Prostate gland (tissue), 2 donors: ENCODE measurements around the gene STAG1. TPM values are rescaled to one million over a fixed set of nuclear protein-coding genes. Genes with fewer than 3 reads are reported as not detected.
"Not testable (repeated sequence)": the region's sequence is repeated elsewhere in the genome, so short reads cannot be mapped to it uniquely, and the experiment has no call there.

Experiments
- DNase-seq: peaks from one replicate; pipeline ENCODE4 v3.0.0-alpha.2; 2019; ENCODE audit warnings: low spot score
- H3K27ac ChIP-seq, 2 donors: fragments of 200-600 bp; sonication (generic); 2 replicates each; pipeline ENCODE4 v1.5.1; 2017 to 2019
- H3K27me3 ChIP-seq: fragments of 200-600 bp; sonication (generic); replicated peaks from 2 replicates; pipeline ENCODE4 v1.5.1; 2019; ENCODE audit not compliant: insufficient read depth
- H3K36me3 ChIP-seq, 2 donors: fragments of 200-600 bp; sonication (generic); 1 replicate in 1 of 2; 2 replicates in 1 of 2; pipeline versions ENCODE4 v1.5.1 to v1.8.1; 2017 to 2019
- H3K4me1 ChIP-seq: fragments of 200-600 bp; sonication (generic); replicated peaks from 2 replicates; pipeline ENCODE4 v1.5.1; 2019
- H3K4me3 ChIP-seq, 2 donors: fragments of 200-600 bp; sonication (generic); 2 replicates each; pipeline ENCODE4 v1.5.1; 2017 to 2019
- H3K9me3 ChIP-seq: fragments of 200-600 bp; sonication (generic); 2 replicates; pipeline ENCODE4 v1.5.1; 2017
- POLR2A ChIP-seq: fragments of 450-650 bp; IDR thresholded peaks from one replicate; pipeline ENCODE4 v1.6.1; 2016; ENCODE audit warnings: antibody characterized with exemption, mild to moderate bottlenecking
- POLR2AphosphoS5 ChIP-seq: sonication (generic); formaldehyde crosslinking; IDR thresholded peaks from one replicate; pipeline ENCODE4 v1.6.1; 2017; ENCODE audit warnings: antibody characterized with exemption
- WGBS: methylation state at CpG from one replicate; pipeline ENCODE4 v1.1.5; 2018; 5-methylcytosine and 5-hydroxymethylcytosine counted together
- intact Hi-C: fragments of 100-400 bp; cut with DNase I; formaldehyde crosslinking; loops from one replicate; pipeline ENCODE4 v1.14.2; 2022
- total RNA-seq, 2 donors: library from RNA; depleted of rRNA; stranded (reverse); fragments of >200 nt; gene quantifications; one replicate each; pipeline ENCODE4 v1.1.0, GENCODE V29; 2016
- TF ChIP-seq, protein P1 (sequence below), 4 experiments: fragments of 200-600 bp in 2 of 4; fragments of 450-650 bp in 2 of 4; sonication (generic) in 2 of 4; IDR thresholded peaks; 1 replicate in 3 of 4; 2 replicates in 1 of 4; pipeline ENCODE4 v1.5.1; 2016 to 2019; ENCODE audit warnings: antibody characterized with exemption in 4 of 4, mild to moderate bottlenecking in 2 of 4, moderate library complexity in 2 of 4

The STAG1 gene
- total RNA-seq, 2 donors from 2014 or later, result 21.9 to 34.1 TPM

DNA sequence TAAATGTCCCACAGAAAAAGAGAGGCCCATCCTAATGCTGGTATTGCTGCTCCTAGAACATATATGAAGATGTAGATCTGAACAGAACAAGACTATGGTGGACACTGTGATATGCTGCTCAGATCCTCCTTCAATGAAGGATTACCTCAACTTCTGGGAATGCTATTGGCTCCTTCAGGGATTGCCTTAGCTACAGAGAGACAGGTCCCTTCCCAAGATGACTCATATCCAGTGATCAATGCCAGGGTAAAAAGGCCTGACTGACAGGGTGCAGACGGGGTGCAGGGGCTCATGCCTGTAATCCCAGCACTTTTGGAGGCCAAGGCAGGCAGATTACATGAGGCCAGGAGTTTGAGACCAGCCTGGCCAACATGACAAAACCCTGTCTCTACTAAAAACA is 20.5 kb upstream of the STAG1 start:
- whole genome bisulfite sequencing, result 74% methylated on average over 1 of the region's 1 CpG

DNA sequence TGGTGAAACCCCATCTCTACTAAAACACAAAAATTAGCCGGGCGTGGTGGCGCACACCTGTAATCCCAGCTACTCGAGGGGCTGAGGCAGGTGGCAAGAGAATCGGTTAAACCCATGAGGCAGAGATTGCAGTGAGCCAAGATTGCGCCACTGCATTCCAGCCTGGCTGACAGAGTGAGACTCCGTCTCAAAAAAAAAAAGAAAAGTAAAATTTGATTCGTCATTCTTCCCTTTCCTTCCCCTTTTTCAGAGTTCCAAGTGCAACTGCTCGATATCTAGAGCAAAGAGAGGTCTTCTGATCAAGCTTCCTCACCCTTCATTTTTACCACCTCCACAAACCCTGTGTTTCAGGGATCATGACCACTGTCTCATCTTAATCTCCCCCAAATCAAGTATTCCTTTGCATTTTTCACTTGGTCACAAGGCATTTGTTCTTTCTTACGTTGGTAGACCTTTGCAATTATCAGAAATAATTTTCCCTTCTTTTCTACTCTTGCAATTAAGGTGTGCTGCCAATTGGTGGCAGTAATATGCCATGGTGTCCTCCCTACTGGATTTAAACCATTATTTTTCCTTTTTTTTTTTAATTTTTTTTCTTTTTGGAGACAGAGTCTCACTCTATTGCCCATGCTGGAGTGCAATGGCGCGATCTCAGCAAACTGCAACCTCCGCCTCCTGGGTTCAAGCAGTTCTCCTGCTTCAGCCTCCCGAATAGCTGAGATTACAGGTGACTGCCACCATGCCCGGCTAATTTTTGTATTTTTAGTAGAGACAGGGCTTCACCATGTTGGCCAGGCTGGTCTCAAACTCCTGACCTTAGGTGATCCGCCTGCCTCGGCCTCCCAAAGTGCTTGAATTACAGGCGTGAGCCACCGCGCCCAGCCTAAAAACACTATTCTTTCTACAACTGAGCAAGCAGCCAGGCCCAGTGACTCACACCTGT is 6.3 kb upstream of the STAG1 start:
- intact Hi-C loops, DNase-seq, H3K36me3 ChIP-seq, H3K27me3 ChIP-seq, H3K9me3 ChIP-seq, H3K4me3 ChIP-seq, H3K4me1 ChIP-seq, H3K27ac ChIP-seq: not testable (repeated sequence)
- TF ChIP-seq, protein P1, sequence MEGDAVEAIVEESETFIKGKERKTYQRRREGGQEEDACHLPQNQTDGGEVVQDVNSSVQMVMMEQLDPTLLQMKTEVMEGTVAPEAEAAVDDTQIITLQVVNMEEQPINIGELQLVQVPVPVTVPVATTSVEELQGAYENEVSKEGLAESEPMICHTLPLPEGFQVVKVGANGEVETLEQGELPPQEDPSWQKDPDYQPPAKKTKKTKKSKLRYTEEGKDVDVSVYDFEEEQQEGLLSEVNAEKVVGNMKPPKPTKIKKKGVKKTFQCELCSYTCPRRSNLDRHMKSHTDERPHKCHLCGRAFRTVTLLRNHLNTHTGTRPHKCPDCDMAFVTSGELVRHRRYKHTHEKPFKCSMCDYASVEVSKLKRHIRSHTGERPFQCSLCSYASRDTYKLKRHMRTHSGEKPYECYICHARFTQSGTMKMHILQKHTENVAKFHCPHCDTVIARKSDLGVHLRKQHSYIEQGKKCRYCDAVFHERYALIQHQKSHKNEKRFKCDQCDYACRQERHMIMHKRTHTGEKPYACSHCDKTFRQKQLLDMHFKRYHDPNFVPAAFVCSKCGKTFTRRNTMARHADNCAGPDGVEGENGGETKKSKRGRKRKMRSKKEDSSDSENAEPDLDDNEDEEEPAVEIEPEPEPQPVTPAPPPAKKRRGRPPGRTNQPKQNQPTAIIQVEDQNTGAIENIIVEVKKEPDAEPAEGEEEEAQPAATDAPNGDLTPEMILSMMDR (IDR thresholded peaks at IDR 0.05), result peak in 3 of 4 experiments; percentile 22 to 30 (median 27)
- 88% methylated on average over 20 of the region's 20 CpGs for WGBS

More for the DNA sequence above, 20.5 kb upstream of the STAG1 start:
- Histone ChIP-seq H3K9me3 (no peaks in the 10 kb centered on the region), H3K27me3 (no peaks in the 10 kb centered on the region), H3K4me1 (no peaks in the 10 kb centered on the region), H3K4me3 (no peak overlapping the region), H3K36me3 (no peaks in the 10 kb centered on the region), H3K27ac (no peak overlapping the region)
- DNase-seq, result no peak
- TF ChIP-seq POLR2A (no peak), POLR2AphosphoS5 (no peak)
- TF ChIP-seq, protein P1 (IDR thresholded peaks at IDR 0.05), result no peak
- intact Hi-C loops, result no loop called here

DNA sequence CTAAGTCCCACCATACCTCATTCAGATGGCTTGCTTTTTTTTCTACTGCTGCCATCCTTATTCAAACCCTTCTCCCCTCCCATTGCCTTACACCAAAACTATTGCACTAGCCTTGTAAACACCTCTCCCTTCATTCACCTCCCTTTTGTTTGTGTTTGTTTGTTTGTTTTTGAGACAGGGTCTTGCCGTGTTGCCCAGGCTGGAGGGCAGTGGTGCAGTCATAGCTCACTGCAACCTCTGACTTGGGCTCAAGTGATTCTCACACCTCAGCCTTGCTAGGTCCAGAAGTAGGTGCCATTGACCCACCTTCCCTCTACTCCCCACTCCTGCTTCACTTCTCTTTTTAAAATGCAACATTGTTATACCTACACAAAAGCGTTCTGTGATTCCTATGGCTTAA is 3.0 kb upstream of the STAG1 start:
- H3K4me3 ChIP-seq, result no peak overlapping the region
- no peaks in the 10 kb centered on the region for H3K27me3 ChIP-seq
- H3K27ac ChIP-seq, result no peak overlapping the region
- WGBS, result 87% methylated on average over 2 of the region's 2 CpGs
- TF ChIP-seq POLR2A (no peak), POLR2AphosphoS5 (no peak)
- TF ChIP-seq, protein P1 (IDR thresholded peaks at IDR 0.05), result no peak
- intact Hi-C loops, result no loop called here
- no peaks in the 10 kb centered on the region for H3K4me1 ChIP-seq
- no peaks in the 10 kb centered on the region for H3K9me3 ChIP-seq
- no peaks in the 10 kb centered on the region for H3K36me3 ChIP-seq
- DNase-seq, result no peak

DNA sequence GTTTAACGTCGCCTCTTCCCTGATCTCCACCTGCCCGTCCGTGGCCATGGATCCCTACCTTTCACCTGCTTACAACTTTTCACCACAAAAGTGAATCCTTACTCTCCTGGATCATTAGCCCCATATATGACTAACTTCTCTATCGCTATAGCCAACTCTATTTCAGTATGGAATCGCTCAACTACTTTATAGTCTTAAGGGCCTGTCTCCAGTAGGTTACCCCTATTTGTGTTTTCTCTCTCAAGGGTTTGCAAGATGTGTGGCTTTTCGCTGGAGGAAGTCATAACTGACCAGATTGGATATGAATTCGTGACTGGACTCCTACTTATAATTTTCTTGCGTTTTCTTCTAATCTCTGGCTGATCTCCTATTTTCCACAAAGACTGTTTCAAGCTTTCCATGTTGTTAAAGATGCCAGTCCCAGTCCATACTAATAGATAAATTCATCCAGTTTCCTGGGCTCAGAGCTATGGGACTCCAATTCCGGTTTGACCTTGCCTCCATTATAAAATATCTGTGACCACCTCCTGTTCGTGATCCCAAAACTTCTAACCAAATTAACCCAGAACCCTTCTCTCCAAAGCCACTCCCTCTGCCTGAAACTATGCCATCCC is 1.3 kb upstream of the STAG1 start:
- no peaks in the 10 kb centered on the region for H3K9me3 ChIP-seq
- DNase-seq, result no peak
- intact Hi-C loops, result loop anchor here (1.0 to 5.0 kb wide), 6 partner anchors 109 to 679 kb away; partner anchors contain the start of genes NCK1 and PCCB
- peak overlapping the region; percentile 99 for H3K27ac ChIP-seq
- H3K4me1 ChIP-seq, result no peaks in the 10 kb centered on the region
- no peaks in the 10 kb centered on the region for H3K36me3 ChIP-seq
- TF ChIP-seq POLR2A, result no peak
- TF ChIP-seq POLR2AphosphoS5, result no peak
- TF ChIP-seq, protein P1 (IDR thresholded peaks at IDR 0.05), result no peak
- 36% methylated on average over 11 of the region's 11 CpGs for WGBS
- peak overlapping the region; percentile 84 to 98 for H3K4me3 ChIP-seq
- no peaks in the 10 kb centered on the region for H3K27me3 ChIP-seq
